B cell (primary cell): Measurements from ENCODE around the gene MCAM.

ENCODE experiments used
- CTCF ChIP-seq: fragments of 200-600 bp; IDR thresholded peaks from one replicate; pipeline ENCODE4 v1.8.0; 2022; ENCODE audit warnings: antibody characterized with exemption, mild to moderate bottlenecking
- EZH2 ChIP-seq: IDR thresholded peaks from 2 replicates; pipeline ENCODE4 v1.6.1; 2012; ENCODE audit warnings: borderline replicate concordance, low read depth, mild to moderate bottlenecking, moderate library complexity, low read length; ENCODE audit not compliant: insufficient read depth, poor library complexity, severe bottlenecking

GRCh38 chr11:119320776-119321524 lies 4.0 kb upstream of the MCAM start:
- no peak for TF ChIP-seq CTCF
- TF ChIP-seq EZH2: no peak
